Neural progenitor cell (in vitro differentiated cells): ENCODE data around the gene LAPTM4A.

ENCODE experiments used
- EZH2phosphoT487 ChIP-seq: fragments of 200-600 bp; sonication (generic); IDR thresholded peaks from 2 replicates; pipeline ENCODE4 v1.6.1; 2017; ENCODE audit warnings: antibody characterized with exemption
- TF ChIP-seq, protein P1 (sequence below): fragments of 200-600 bp; sonication (generic); IDR thresholded peaks from 2 replicates; pipeline ENCODE4 v1.5.1; 2017; ENCODE audit warnings: antibody characterized with exemption, mild to moderate bottlenecking

GRCh38 chr2:20037660-20038059, 13.8 kb downstream of the LAPTM4A start:
- TF ChIP-seq, protein P1, sequence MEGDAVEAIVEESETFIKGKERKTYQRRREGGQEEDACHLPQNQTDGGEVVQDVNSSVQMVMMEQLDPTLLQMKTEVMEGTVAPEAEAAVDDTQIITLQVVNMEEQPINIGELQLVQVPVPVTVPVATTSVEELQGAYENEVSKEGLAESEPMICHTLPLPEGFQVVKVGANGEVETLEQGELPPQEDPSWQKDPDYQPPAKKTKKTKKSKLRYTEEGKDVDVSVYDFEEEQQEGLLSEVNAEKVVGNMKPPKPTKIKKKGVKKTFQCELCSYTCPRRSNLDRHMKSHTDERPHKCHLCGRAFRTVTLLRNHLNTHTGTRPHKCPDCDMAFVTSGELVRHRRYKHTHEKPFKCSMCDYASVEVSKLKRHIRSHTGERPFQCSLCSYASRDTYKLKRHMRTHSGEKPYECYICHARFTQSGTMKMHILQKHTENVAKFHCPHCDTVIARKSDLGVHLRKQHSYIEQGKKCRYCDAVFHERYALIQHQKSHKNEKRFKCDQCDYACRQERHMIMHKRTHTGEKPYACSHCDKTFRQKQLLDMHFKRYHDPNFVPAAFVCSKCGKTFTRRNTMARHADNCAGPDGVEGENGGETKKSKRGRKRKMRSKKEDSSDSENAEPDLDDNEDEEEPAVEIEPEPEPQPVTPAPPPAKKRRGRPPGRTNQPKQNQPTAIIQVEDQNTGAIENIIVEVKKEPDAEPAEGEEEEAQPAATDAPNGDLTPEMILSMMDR: no peak
- no peak for TF ChIP-seq EZH2phosphoT487
